ENCODE measurements around the gene OR5K4. TPM values are rescaled to one million over a fixed set of nuclear protein-coding genes. Genes with fewer than 3 reads are reported as not detected.

Gene OR5K4
- total RNA-seq, 1 donor from 2014 or later = not detected

DNA sequence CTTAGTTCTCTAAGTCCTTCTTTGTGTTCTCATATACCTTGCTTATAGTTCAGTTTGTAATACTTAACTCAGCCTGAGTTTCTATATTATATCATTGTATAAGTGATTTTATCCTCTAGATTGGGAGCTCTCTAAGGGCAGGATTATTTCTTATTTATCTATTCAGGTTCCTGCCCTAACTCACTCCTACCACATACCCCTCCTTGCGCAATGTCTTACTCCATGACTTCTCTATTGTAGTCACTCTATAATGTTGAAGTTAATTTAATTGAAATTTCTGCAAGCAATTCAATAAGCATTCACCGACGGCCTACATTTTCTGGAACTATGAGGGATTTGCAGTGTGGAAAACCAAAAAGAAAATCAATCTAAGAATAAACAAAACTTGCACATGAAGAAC, 3.6 kb upstream of the OR5K4 start:
- no peak for TF ChIP-seq CTCF (IDR thresholded peaks at IDR 0.05; ENCODE audit: unreplicated experiment)
- no peaks in the 10 kb centered on the region for H3K36me3 Mint-ChIP-seq (ENCODE audit: insufficient read depth)
- no peak overlapping the region for H3K4me3 Mint-ChIP-seq (ENCODE audit: low read depth)
- no peaks in the 10 kb centered on the region for H3K9me3 Mint-ChIP-seq (ENCODE audit: low read depth)
- DNase-seq (ENCODE audit: low spot score, unreplicated experiment) = no peak
- no peak overlapping the region for H3K27ac Mint-ChIP-seq
- no peaks in the 10 kb centered on the region for H3K4me1 Mint-ChIP-seq (ENCODE audit: low read depth)
- no peaks in the 10 kb centered on the region for H3K27me3 Mint-ChIP-seq

DNA sequence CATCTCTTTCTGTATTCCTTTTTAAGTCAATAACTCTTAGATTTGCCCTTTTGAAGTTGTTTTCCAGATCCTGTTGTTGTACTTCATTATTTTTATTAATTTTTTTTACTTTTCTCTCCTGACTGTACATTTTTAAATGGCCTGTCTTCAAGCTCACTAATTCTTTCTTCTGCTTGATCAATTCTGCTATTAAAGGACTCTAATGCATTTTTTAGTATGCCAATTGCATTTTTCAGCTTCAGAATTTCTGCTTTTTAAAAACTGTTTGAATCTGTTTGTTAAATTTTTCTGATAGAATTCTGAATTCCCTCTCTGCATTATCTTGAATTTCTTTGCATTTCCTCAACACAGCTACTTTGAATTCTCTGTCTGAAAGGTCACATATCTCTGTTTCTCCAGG, 5.6 kb downstream of the OR5K4 start:
- TF ChIP-seq CTCF (IDR thresholded peaks at IDR 0.05; ENCODE audit: unreplicated experiment) = no peak
- DNase-seq (ENCODE audit: low spot score, unreplicated experiment) = no peak
- Mint-ChIP-seq H3K36me3 (ENCODE audit: insufficient read depth) (no peaks in the 10 kb centered on the region), H3K4me3 (ENCODE audit: low read depth) (no peak overlapping the region), H3K27me3 (no peaks in the 10 kb centered on the region), H3K27ac (no peak overlapping the region), H3K4me1 (ENCODE audit: low read depth) (no peaks in the 10 kb centered on the region), H3K9me3 (ENCODE audit: low read depth) (peaks cover 6% of the 10 kb centered on the region)

DNA sequence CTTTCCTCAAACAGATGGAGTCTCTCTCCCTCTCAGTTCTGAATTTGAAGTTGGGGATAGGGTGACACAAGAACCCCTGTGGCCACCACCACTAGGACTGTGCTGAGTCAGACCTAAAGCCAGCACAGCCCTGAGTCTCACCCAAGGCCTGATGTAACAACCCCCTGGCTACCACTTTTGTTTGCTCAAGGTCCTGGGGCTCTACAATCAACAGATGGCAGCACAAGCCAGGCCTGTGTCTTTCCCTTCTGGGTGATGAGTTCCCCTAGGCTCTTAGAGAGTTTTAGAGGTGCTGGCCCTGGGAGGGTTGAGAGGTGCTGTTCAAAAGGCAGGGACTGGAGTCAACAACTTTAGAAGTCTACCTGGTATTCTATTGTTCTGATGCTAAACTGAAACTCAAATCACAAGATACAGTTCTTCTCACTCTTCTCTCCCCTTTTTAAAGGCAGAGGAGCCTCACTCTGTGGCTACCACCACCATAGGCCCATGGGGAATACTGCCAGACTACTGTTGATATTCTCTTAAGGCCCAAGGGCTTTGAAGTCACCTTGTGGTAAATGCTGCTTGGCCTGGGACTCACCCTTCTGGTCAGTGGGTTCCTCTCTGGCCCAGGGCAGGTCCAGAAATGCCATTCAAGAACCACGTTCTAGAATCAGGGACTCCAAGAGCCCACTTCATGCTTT, 6.5 kb downstream of the OR5K4 start:
- Mint-ChIP-seq H3K4me1 (ENCODE audit: low read depth) (no peaks in the 10 kb centered on the region), H3K27me3 (no peaks in the 10 kb centered on the region), H3K36me3 (ENCODE audit: insufficient read depth) (no peaks in the 10 kb centered on the region), H3K9me3 (ENCODE audit: low read depth) (peaks cover 6% of the 10 kb centered on the region), H3K4me3 (ENCODE audit: low read depth) (no peak overlapping the region), H3K27ac (no peak overlapping the region)
- no peak for TF ChIP-seq CTCF (IDR thresholded peaks at IDR 0.05; ENCODE audit: unreplicated experiment)
- DNase-seq (ENCODE audit: low spot score, unreplicated experiment) = no peak

- H3K27me3 Mint-ChIP-seq = no peaks in the 10 kb centered on the region
- peak overlapping the region; percentile 50 for H3K27ac Mint-ChIP-seq
- peaks cover 6% of the 10 kb centered on the region for H3K9me3 Mint-ChIP-seq (ENCODE audit: low read depth)
Observed at GRCh38 chr3:98360681-98361080, 7.0 kb downstream of the OR5K4 start.

GRCh38 chr3:98361289-98361688, 7.6 kb downstream of the OR5K4 start:
- no peaks in the 10 kb centered on the region for H3K4me1 Mint-ChIP-seq (ENCODE audit: low read depth)
- H3K36me3 Mint-ChIP-seq (ENCODE audit: insufficient read depth) = no peaks in the 10 kb centered on the region
- no peaks in the 10 kb centered on the region for H3K27me3 Mint-ChIP-seq
- no peak overlapping the region for H3K4me3 Mint-ChIP-seq (ENCODE audit: low read depth)
- no peak for TF ChIP-seq CTCF (IDR thresholded peaks at IDR 0.05; ENCODE audit: unreplicated experiment)
- no peak for DNase-seq (ENCODE audit: low spot score, unreplicated experiment)
- H3K9me3 Mint-ChIP-seq (ENCODE audit: low read depth) = peaks cover 6% of the 10 kb centered on the region
- no peak overlapping the region for H3K27ac Mint-ChIP-seq

More at GRCh38 chr3:98360681-98361080, 7.0 kb downstream of the OR5K4 start:
- Mint-ChIP-seq H3K4me3 (ENCODE audit: low read depth) (no peak overlapping the region), H3K36me3 (ENCODE audit: insufficient read depth) (no peaks in the 10 kb centered on the region), H3K4me1 (ENCODE audit: low read depth) (no peaks in the 10 kb centered on the region)
- no peak for DNase-seq (ENCODE audit: low spot score, unreplicated experiment)
- no peak for TF ChIP-seq CTCF (IDR thresholded peaks at IDR 0.05; ENCODE audit: unreplicated experiment)
